Retinal pigment epithelial cell (primary cell): ENCODE results near the gene CEPT1.

Source experiments
- DNase-seq: peaks from one replicate; pipeline ENCODE4 v3.0.0-alpha.2; 2010; ENCODE audit warnings: low read depth
- H3K4me3 ChIP-seq: 2 replicates; pipeline ENCODE4 v1.5.1; 2011; ENCODE audit warnings: mild to moderate bottlenecking, low read length, control low read depth, moderate library complexity
- CTCF ChIP-seq: conservative IDR thresholded peaks from 2 replicates; pipeline ENCODE4 v1.5.1; 2011; ENCODE audit warnings: low read depth, low read length, control low read depth, inconsistent platforms

The CEPT1 gene

GRCh38 chr1:111163363-111163762 lies 23.3 kb downstream of the CEPT1 start:
- DNase-seq: no peak
- H3K4me3 ChIP-seq: no peak overlapping the region
- no peak for TF ChIP-seq CTCF

- TF ChIP-seq CTCF: no peak
- H3K4me3 ChIP-seq: no peak overlapping the region
- DNase-seq: no peak
Measured at GRCh38 chr1:111164151-111164550, 24.1 kb downstream of the CEPT1 start.

DNA sequence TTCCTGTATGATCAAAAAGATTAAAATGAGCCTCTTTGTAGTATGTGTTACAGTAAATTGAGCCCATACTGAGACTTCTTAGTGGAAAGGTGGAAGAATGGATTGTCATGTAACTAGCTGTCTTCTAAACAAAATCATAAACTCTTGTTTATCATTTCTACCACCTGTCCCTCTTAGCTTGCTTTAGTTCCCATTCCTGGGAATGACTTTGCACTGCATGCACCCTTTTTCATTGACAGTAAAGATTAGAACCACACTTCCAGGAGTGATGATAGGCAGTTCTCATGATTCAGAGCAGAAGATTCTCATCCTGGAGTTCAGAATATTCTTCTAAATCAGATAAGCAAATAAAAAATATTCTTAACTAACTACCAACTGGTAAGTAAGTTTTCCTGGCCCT lies 32.4 kb downstream of the CEPT1 start:
- no peak for TF ChIP-seq CTCF
- DNase-seq: no peak
- no peak overlapping the region for H3K4me3 ChIP-seq

GRCh38 chr1:111174070-111174469 lies 34.0 kb downstream of the CEPT1 start:
- DNase-seq: no peak
- TF ChIP-seq CTCF: no peak
- H3K4me3 ChIP-seq: no peak overlapping the region

DNA sequence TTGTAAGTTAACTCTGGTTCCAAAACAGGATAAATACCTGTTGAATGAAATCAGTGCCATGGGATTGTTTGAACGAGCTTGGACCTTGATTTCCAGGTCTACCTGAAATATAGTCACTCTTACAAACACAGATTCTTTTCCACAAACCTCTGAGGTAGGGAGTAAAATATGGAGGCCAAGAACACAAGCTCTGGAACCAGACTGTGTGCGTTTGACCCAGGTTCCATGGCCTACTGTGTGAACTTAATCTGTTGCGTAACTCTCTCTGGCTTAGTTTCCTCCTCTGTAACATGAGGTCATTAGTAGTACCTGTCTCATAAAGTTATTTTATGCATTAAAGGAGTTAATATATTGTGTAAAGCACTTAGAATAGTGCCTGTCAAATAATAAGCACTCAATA lies 35.3 kb downstream of the CEPT1 start:
- no peak for DNase-seq
- no peak for TF ChIP-seq CTCF
- no peak overlapping the region for H3K4me3 ChIP-seq

GRCh38 chr1:111176678-111177077 lies 36.7 kb downstream of the CEPT1 start:
- no peak for TF ChIP-seq CTCF
- no peak for DNase-seq
- no peak overlapping the region for H3K4me3 ChIP-seq

GRCh38 chr1:111179968-111180533 lies 40.0 kb downstream of the CEPT1 start:
- TF ChIP-seq CTCF: no peak
- no peak for DNase-seq
- H3K4me3 ChIP-seq: no peak overlapping the region
